GM21619 (cell line): ENCODE results near the gene GPR68.
"Not testable (repeated sequence)": the region's sequence is repeated elsewhere in the genome, so short reads cannot be mapped to it uniquely, and the experiment has no call there.

Experiments
- ATAC-seq: cut with Tn5 transposase; IDR thresholded peaks from one replicate; pipeline ENCODE4 v1.9.1; 2021; ENCODE audit not compliant: unreplicated experiment

Gene GPR68

DNA sequence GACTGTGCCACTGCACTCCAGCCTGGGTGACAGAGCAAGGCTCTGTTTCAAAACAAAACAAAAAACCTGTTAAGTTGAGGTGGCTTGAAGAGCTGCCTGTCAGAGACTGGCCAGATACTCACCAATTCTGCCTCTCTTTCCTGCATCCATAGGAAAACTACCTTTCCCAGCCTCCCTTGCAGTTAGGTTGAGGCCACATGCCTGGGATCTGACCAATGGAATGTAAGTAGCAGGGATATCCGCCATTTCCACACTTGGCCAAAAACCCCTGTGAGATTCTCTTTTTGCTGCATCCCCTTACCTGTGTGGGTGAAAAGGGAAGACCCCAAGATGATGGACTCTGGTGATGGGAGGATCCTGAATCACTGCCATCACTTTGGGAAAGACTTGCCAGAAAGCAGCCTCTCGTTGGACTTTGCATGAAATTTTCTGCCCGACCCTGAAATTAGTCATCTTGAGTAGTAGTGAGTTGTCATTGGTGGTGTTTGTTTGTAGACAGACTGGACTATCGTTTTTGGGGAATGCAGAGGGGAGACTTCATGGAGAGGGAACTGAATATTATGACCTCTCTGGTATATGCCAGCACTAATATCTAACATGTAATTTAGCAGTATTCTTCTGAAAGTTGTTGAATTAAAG, 14.0 kb downstream of the GPR68 start:
- no peak for ATAC-seq

- peak; percentile 67 for ATAC-seq
Observed at GRCh38 chr14:91229743-91230200, 14.7 kb downstream of the GPR68 start.

DNA sequence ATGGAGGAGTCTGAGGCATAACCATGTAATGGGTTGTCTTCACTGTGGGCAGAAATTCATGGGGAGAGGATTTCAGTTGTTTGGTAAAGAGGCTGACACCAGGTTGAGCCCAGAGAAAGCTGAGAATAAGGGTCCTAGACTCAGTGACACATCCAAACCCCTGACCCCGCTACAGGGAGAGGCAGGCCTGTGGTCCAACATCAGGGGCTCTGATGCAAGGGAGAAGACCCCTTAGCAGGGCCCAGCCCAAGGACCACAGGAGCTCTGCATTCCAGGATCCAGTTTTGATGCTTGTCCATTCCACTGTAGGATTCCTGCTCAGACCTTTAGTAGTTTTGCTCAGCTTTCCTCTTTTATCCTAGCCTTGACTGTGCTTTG, 15.5 kb downstream of the GPR68 start:
- no peak for ATAC-seq

DNA sequence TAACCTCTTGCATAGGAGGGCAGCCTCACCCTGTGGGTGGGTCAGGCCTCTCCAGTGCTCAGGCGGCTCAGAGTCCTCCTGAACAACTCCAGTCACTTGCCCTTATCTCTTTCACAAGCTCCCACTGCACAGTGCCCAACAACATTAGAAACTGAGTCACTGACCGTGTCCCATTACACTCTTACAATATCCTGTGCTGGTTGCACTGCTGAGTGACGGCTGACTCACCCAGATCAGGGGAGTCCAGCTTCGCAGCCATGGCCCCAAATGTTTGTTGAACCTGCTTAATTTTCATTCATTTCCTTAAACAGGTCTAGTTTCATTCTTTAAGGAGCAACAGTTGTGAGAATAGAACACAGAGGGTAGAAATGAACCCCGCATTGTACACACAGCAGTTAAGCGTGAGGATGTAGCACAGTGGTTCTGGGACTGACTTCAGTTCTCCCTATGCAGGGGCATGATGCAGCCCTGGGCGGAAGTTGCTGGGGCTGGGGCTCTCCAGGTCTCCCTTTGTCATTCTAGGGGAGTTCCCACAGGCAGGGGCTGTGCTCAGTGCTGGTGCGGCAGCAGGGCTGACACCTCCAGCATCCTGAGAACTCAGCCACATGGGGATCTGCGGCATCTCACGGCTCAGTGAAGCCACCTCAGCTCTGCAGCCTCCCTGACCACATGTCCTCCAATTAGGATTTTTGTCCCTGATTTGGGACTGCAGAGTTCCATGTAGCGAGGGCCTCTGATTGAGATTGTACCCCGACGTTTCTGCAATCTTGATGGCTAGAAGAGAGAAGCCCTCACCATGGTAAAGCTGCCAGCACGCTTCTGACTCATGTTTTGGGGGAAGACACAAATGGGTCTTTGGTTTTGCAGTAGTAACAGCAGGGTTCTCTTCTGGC, 16.1 kb downstream of the GPR68 start:
- ATAC-seq = peak; percentile 82

GRCh38 chr14:91227183-91227628, 17.3 kb downstream of the GPR68 start:
- ATAC-seq = no peak

- ATAC-seq = not testable (repeated sequence)
Observed at GRCh38 chr14:91226360-91226759, 18.1 kb downstream of the GPR68 start.

GRCh38 chr14:91225025-91225424, 19.5 kb downstream of the GPR68 start:
- ATAC-seq = no peak

- ATAC-seq = no peak
Observed at GRCh38 chr14:91223028-91223783, 21.3 kb downstream of the GPR68 start.

DNA sequence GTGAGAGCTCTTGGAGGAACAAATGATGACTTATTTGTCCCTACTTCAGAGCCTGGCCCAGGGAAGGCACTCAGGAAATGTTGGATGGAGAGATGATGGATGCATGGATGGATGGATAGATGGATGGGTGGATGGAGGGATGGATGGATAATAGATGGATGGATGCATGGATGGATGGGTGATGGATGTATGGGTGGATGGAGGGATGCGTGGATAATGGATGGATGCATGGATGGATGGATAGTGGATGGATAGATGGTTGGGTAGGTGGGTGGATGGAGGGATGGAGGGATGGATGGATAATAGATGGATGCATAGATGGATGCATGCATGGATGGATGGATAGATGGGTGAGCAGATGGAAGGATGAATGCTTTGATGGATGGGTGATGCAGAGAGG, 23.2 kb downstream of the GPR68 start:
- no peak for ATAC-seq

GRCh38 chr14:91220581-91221000, 23.9 kb downstream of the GPR68 start:
- ATAC-seq = no peak

GRCh38 chr14:91219517-91220389, 24.8 kb downstream of the GPR68 start:
- no peak for ATAC-seq

DNA sequence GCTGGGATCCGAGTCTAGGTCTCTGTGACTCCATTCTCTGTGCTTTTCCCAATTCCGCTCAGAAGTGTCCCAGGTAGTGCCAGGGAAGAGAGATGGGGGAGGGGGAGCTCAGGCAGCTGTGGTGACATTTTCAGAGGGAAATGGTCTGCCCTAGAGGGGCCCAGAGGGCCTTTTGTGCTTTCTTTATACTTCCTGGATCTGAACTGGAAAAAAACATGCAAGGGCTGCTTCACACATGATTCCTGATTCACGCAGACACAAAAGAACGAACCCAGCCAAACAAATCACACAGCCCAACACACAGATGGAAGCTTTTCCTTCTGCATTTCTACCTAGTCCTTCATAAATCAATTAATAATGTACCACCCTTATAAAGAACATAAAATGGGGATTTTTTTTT, 26.5 kb downstream of the GPR68 start:
- ATAC-seq = no peak

DNA sequence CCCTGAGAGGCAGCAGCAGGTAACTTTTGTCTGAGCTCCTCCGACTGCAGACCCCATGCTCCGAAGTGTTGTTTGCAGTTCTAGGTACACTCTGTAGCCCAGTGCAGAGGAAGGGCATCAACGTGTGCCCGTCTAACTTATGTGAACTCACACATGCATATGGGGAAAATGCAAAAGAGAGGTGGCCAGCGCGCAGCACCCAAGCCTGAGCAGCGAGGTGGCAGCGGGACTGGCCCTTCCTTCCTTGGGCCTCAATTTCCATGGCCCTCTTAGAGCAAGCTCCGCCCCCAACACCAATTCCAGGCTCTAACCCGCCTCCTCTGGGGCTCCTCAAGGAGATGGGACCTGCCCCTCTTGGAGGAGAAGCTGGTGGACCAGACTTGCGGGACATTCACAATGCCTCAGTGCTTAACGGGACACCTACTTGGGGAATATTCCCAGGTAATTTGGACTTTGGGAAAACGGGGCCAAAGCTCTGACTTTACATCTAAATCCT, 27.7 kb downstream of the GPR68 start:
- no peak for ATAC-seq

- no peak for ATAC-seq
Observed at GRCh38 chr14:91215381-91215780, 29.1 kb downstream of the GPR68 start.

DNA sequence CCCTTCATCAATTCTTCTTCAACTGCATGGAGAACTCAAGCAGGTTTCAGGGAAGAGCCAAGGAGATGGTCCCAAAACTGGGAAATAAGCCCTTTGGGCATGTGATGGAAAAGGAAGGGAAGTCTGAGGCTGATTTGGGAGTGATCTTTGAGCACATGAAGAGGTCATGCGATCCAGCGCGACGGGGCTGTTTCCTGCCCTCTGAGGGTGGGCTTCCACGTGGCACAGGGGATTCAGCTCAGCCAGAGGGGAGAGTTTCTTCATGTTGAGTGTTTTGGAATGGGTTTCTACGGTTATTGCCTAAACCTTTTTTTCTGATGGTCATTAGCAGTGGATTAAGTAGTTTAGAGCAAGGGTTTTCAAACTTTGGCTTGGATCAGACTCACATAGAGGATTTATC, 30.2 kb downstream of the GPR68 start:
- ATAC-seq = no peak

DNA sequence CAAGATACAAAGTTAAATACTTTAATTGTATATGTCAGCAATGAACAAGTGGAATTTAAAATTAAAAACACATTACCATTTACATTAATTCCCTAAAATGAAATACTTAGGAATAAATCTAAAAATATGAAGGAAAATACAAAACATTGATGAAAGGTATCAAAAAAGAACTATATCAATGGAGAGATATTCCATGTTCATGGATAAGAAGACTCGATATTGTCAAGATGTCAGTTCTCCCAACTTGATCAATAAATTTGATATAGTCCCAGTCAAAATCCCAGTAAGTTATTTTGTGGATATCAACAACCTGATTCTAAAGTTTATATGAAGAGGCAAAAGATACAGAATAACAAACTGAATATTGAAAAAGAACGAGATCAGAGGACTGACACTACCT, 33.5 kb downstream of the GPR68 start:
- ATAC-seq = no peak

DNA sequence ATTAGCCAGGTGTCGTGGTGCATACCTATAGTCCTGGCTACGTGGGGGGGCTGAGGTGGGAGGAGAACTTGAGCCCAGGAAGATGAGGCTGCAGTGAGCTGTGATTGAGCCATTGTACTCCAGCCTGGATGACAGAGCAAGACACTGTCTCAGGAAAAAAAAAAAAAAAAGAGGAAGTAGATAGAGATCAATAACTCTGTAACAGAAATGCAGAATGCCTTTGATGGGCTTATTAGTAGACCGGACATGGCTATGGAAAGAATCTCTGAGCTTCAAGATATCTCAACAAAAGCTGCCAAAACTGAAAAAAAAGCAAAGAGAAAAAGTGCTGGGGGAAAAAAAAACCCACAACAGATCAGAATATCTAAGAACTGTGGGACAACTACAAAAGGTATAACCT, 37.5 kb downstream of the GPR68 start:
- no peak for ATAC-seq

DNA sequence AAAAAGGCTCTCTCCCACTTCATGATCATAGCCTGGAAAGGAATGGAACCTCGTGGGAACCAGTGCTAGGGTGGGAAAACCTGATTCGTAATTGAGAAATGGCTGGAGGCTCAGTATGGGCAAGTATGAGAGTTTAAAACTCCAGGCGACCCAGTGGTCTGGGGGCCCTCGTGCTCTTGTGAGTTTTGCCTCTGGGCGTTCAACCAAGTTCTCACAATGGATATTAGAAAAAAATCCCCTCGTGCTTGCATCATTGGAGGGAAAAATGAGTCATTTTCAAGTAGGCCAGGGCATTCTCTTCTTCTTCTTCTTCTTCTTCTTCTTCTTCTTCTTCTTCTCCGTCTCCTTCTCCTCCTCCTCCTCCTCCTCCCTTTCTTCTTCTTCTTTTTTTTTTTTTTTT, 39.0 kb downstream of the GPR68 start:
- ATAC-seq = no peak

DNA sequence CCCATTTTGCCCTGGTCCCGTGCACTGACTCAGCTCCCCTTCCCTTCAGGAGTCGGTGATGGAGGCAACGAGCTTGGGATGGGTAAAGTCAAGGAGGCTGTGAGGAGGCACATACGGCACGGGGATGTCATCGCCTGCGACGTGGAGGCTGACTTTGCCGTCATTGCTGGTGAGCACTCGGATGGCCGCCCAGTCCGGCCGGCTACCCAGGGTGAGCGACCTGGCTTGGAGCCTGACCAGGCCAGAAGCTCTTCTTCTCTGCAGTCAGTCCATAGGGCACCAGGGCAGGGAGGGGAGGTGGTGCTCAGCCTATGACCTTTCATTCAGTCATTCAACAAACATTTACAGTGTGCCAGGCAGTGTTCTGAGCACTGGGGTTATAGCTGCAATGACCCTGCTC, 39.8 kb downstream of the GPR68 start:
- no peak for ATAC-seq

- ATAC-seq = no peak
Observed at GRCh38 chr14:91202234-91202974, 42.1 kb downstream of the GPR68 start.
